NCI-H774 (cell line): Measurements from ENCODE around the gene SLC11A1.

Source experiments
- DNase-seq: peaks from one replicate; lab custom pipeline; 2025; lab: John Stamatoyannopoulos, UW

The SLC11A1 gene

GRCh38 chr2:218435003-218435982 is 53.2 kb downstream of the SLC11A1 start:
- no peak for DNase-seq

GRCh38 chr2:218436992-218437391 is 54.9 kb downstream of the SLC11A1 start:
- DNase-seq = no peak

GRCh38 chr2:218437969-218438368 is 55.9 kb downstream of the SLC11A1 start:
- DNase-seq = no peak

- no peak for DNase-seq
These were observed 56.5 kb downstream of the SLC11A1 start for GRCh38 chr2:218438596-218438995.

GRCh38 chr2:218444692-218445357 is 62.8 kb downstream of the SLC11A1 start:
- no peak for DNase-seq

- no peak for DNase-seq
These were observed 63.5 kb downstream of the SLC11A1 start for GRCh38 chr2:218445602-218446001.
